SU-DHL-6 (cell line): Measurements from ENCODE around the gene CDRT15L2.
"Not testable (repeated sequence)": the region's sequence is repeated elsewhere in the genome, so short reads cannot be mapped to it uniquely, and the experiment has no call there.

Experiments
- H2AFZ ChIP-seq: fragments of 200-600 bp; sonication (generic); 2 replicates; pipeline ENCODE4 v1.6.1; 2014; ENCODE audit warnings: low read depth, mild to moderate bottlenecking, moderate library complexity, mixed read lengths, antibody characterized with exemption, low read length; ENCODE audit not compliant: severe bottlenecking
- H3F3A ChIP-seq: fragments of 200-600 bp; shearing (Covaris generic); 2 replicates; pipeline ENCODE4 v1.6.0; 2016; ENCODE audit warnings: antibody characterized with exemption, mild to moderate bottlenecking; ENCODE audit not compliant: insufficient read depth
- H3K27ac ChIP-seq: fragments of 200-600 bp; sonication (generic); 2 replicates; pipeline ENCODE4 v1.5.1; 2016; ENCODE audit warnings: low read depth, mild to moderate bottlenecking, low read length, moderate library complexity, mixed read lengths
- H3K27me3 ChIP-seq: fragments of 200-600 bp; sonication (generic), shearing (Covaris generic); 2 replicates; pipeline ENCODE4 v1.6.0; 2014; ENCODE audit warnings: mild to moderate bottlenecking, low read length
- H3K36me3 ChIP-seq: fragments of 200-600 bp; sonication (generic); 2 replicates; pipeline ENCODE4 v1.6.1; 2014; ENCODE audit warnings: mild to moderate bottlenecking, low read length, mixed read lengths
- H3K4me2 ChIP-seq: fragments of 300-600, 200-600 bp; shearing (Covaris generic), sonication (generic); 2 replicates; pipeline ENCODE4 v1.6.0; 2014; ENCODE audit warnings: low read length, low read depth, mild to moderate bottlenecking; ENCODE audit not compliant: poor library complexity, severe bottlenecking
- H3K4me3 ChIP-seq: fragments of 200-600 bp; sonication (generic); 2 replicates; pipeline ENCODE4 v1.5.1; 2014; ENCODE audit warnings: antibody characterized with exemption, low read length, mild to moderate bottlenecking, mixed read lengths; ENCODE audit not compliant: insufficient read depth, poor library complexity, severe bottlenecking
- H3K79me2 ChIP-seq: fragments of 200-600 bp; sonication (generic); 2 replicates; pipeline ENCODE4 v1.6.1; 2014; ENCODE audit warnings: mild to moderate bottlenecking, low read length, moderate library complexity; ENCODE audit not compliant: insufficient read depth
- H3K9ac ChIP-seq: fragments of 200-600 bp; sonication (generic); 2 replicates; pipeline ENCODE4 v1.7.0; 2014; ENCODE audit warnings: mild to moderate bottlenecking, low read length
- H3K9me2 ChIP-seq: fragments of 200-600 bp; sonication (generic); replicated peaks from 2 replicates; pipeline ENCODE4 v1.6.1; 2014; ENCODE audit warnings: low read length; ENCODE audit not compliant: insufficient read depth
- H3K9me3 ChIP-seq: fragments of 200-600 bp; sonication (generic); 2 replicates; pipeline ENCODE4 v1.6.1; 2014; ENCODE audit warnings: low read length, mixed read lengths; ENCODE audit not compliant: insufficient read depth
- H4K20me1 ChIP-seq: fragments of 200-600 bp; sonication (generic); 2 replicates; pipeline ENCODE4 v1.6.1; 2014; ENCODE audit warnings: low read depth, mild to moderate bottlenecking, antibody characterized with exemption, low read length, moderate library complexity, mixed read lengths

The CDRT15L2 gene

DNA sequence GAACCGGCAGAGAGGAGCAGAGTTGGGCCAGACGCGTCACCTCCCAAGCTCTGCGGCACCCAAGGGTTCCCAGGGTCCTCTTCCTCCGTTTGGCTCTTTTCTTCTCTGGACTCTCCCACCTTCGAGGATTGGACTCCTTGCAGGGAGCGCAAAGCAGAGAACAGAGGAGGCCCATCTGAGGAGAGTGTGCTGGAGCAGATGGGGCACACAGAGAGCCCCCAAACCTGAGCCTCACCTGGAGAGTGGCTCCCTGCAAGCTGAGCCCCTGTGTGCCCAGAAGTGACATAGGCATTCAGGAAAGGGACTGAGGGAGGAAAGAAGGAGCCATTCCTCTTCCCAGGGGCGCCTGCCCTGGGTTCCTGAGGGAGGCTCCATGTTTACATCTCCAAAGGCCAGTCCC is 6.3 kb upstream of the CDRT15L2 start:
- not testable (repeated sequence) for H2AFZ ChIP-seq, H3K36me3 ChIP-seq, H3K4me2 ChIP-seq, H3K4me3 ChIP-seq, H3K27ac ChIP-seq, H3K27me3 ChIP-seq, H4K20me1 ChIP-seq, H3K9ac ChIP-seq, H3K9me2 ChIP-seq, H3K79me2 ChIP-seq, H3K9me3 ChIP-seq, H3F3A ChIP-seq

DNA sequence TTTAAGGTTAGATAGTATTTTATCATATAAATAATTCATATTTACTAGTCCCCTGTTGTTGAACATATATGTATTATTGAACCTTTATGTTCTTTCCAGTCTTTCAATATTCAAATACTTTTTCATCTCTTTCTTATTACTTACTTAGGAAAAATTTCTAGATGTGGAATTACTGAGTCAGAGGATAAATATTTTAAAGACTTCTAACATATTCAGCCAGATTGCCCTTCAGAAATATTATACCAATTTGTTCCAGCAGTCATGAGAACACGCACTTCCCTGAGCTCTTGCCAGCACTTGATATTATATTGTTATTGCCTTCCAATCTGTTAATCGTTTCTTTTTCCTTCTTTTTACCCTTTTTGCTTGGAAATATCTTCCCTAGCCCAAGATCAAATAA is 4.5 kb upstream of the CDRT15L2 start:
- not testable (repeated sequence) for H3K36me3 ChIP-seq, H2AFZ ChIP-seq, H3K79me2 ChIP-seq, H3K4me3 ChIP-seq, H3K27me3 ChIP-seq, H3K9me2 ChIP-seq, H3K4me2 ChIP-seq, H3K9ac ChIP-seq, H4K20me1 ChIP-seq, H3F3A ChIP-seq, H3K27ac ChIP-seq, H3K9me3 ChIP-seq

DNA sequence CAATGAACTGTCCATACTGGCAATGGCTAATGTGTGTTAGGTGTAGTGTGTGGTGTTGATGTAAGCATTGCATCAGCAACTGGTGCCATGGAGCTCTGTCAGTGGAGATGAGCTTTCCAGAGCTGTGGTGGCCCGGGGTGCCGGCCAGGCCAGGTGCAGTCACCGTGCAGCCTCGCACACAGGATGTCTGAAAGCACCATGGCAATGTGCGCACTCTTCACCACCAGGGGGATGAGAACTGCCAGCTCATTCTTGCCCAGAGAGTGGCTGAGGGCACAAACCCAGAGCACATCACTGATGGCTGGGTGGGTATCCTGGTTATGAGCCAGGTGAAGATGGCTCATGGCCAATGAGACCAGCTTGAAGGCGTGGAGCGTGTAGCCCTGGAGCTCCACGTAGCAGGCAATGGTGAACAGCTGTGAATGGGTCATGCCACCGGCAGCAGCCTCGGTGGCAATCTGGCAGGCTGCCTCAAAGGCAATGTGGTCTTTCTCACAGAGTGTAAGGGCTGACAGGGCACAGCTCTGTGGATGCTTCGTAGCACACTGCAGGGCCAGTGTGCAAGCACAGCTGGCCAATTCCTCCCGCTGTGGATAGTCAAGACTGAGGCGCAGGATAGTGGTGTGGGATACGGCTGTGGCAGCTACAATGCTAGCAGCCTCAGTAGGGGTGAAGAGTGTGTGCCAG is 4.5 kb downstream of the CDRT15L2 start:
- not testable (repeated sequence) for H3K9ac ChIP-seq, H3K36me3 ChIP-seq, H2AFZ ChIP-seq, H3K27me3 ChIP-seq, H3K79me2 ChIP-seq, H4K20me1 ChIP-seq, H3K27ac ChIP-seq, H3K4me3 ChIP-seq, H3K9me2 ChIP-seq, H3F3A ChIP-seq, H3K9me3 ChIP-seq, H3K4me2 ChIP-seq

GRCh38 chr17:20588744-20589453 is 9.4 kb downstream of the CDRT15L2 start:
- not testable (repeated sequence) for H3F3A ChIP-seq

GRCh38 chr17:20589454-20589810 is 9.9 kb downstream of the CDRT15L2 start:
- not testable (repeated sequence) for H3K79me2 ChIP-seq, H3K4me3 ChIP-seq, H3K27me3 ChIP-seq, H3K4me2 ChIP-seq, H3K9me2 ChIP-seq, H3K9ac ChIP-seq, H3K27ac ChIP-seq, H2AFZ ChIP-seq, H3F3A ChIP-seq, H3K9me3 ChIP-seq, H4K20me1 ChIP-seq, H3K36me3 ChIP-seq

More at GRCh38 chr17:20588744-20589453, 9.4 kb downstream of the CDRT15L2 start:
- H4K20me1 ChIP-seq, H3K9me3 ChIP-seq, H3K4me2 ChIP-seq, H3K27ac ChIP-seq, H3K79me2 ChIP-seq, H2AFZ ChIP-seq, H3K9ac ChIP-seq, H3K36me3 ChIP-seq, H3K9me2 ChIP-seq, H3K4me3 ChIP-seq, H3K27me3 ChIP-seq: not testable (repeated sequence)

- H3K9ac ChIP-seq, H3K9me3 ChIP-seq, H3K4me3 ChIP-seq, H2AFZ ChIP-seq, H3K27ac ChIP-seq, H3K36me3 ChIP-seq, H3K27me3 ChIP-seq, H3K4me2 ChIP-seq, H4K20me1 ChIP-seq, H3K9me2 ChIP-seq, H3F3A ChIP-seq, H3K79me2 ChIP-seq: not testable (repeated sequence)
Observed at GRCh38 chr17:20591040-20591439, 11.5 kb downstream of the CDRT15L2 start.

DNA sequence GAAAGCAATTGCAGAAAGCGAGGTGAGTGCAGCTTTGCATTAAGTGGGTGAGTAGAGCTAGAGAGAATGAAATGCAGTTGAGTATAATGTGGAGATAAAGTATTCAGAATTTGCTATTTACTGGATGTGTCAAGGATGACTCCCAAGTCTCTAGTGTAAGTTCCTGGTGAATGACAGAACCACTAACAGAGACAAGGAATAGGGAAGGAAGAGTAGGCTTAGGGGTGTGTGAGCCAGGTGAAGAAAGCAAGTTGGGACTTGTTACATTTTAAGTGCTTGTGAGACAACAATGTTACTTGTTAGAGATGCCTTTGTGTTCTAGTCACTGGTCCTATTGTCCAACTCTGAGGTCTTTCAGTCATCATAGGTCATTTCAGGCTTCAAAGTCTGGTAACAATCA is 26.0 kb downstream of the CDRT15L2 start:
- not testable (repeated sequence) for H3F3A ChIP-seq, H3K27ac ChIP-seq

DNA sequence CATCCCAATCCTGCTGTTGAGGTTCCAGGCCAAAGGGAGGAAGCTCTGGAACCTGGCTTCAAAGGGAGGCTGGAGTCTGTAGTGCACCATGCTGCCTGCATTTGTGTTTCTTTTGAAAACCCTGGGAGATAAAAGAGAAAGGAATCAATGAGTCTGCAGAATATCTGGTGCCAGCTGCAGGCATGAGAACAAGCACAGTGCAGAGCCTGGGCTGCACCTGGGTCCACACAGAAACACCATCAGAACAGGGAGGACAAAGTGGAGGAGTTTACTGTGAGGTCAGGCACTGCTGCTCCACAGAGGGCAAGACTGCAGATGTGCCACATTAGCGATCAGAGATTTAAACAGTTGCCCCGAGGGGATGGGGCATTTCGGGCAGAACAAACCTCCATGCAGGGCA is 30.0 kb downstream of the CDRT15L2 start:
- not testable (repeated sequence) for H3K9me3 ChIP-seq

More for the DNA sequence above, 26.0 kb downstream of the CDRT15L2 start:
- H3K36me3 ChIP-seq, H3K9me3 ChIP-seq, H3K4me3 ChIP-seq, H3K9me2 ChIP-seq, H3K4me2 ChIP-seq, H2AFZ ChIP-seq, H3K9ac ChIP-seq, H3K79me2 ChIP-seq, H4K20me1 ChIP-seq, H3K27me3 ChIP-seq: not testable (repeated sequence)

More for the DNA sequence above, 30.0 kb downstream of the CDRT15L2 start:
- H3K4me3 ChIP-seq, H3K9ac ChIP-seq, H3K4me2 ChIP-seq, H2AFZ ChIP-seq, H4K20me1 ChIP-seq, H3K27me3 ChIP-seq, H3K27ac ChIP-seq, H3F3A ChIP-seq, H3K79me2 ChIP-seq, H3K36me3 ChIP-seq, H3K9me2 ChIP-seq: not testable (repeated sequence)
